Measurements from ENCODE around the gene TCEA2. TPM values are rescaled to one million over a fixed set of nuclear protein-coding genes. Genes with fewer than 3 reads are reported as not detected.
A peak's percentile ranks its signal among the peaks of the same experiment; 100 is the strongest.

TCEA2 gene
- total and polyA plus RNA-seq, 9 of the 15 experiments (the other 6 are each of a cell fraction or from before 2014, with no cell fraction given), result 1.4 to 28.7 (median 5.4) TPM

DNA sequence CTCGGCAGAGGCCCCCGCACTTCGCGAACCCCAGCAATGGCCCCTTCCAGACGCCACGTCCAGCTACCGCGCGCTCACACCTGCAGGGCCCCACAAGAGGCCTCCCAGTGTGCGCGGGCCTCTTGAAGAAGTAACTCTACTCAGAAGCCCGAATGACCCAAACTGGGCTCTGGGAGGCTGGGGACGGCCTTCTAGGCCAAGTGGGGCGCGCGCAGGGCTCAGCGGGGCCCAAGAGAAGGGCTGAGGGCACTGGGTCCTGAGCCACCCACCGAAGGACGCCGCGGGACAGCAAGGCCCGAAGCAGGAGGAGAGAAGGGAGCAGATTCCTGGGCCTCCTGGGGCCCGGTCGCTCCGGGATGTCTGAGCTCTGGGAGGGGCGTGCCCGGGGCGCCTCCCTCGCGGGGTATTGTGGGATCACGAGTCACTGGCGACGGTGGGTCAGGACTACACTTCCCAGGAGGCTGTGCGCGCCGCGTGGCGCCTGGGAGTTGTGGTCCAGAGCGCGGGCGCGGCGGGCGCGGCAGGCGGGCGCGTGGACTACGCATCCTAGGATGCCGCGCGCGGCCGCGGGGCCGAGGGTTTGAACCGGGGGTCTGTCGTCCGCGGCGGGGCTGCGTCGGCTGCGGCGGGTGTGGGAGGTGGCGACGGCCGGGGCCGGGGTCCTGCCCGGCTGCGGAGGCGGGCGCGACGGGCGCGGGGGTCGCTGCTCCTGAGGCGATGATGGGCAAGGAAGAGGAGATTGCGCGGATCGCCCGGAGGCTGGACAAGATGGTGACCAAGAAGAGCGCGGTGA lies at the start of gene TCEA2 (continued):
- TF ChIP-seq PBX2 (CRISPR knock-in tag; IDR thresholded peaks at IDR 0.05; ENCODE audit: low read depth) (no peak), PBX2 (tag; conservative IDR thresholded peaks at IDR 0.05; ENCODE audit: low read depth) (no peak), POLR2AphosphoS5 (IDR thresholded peaks at IDR 0.05; ENCODE audit: control insufficient read depth, insufficient read depth, low read depth, low read length) (peak; percentile 61), BACH1 (tag; IDR thresholded peaks at IDR 0.05) (peak; percentile 72; the same call in 1 of the 2 replicates), MBD2 (IDR thresholded peaks at IDR 0.05; ENCODE audit: borderline replicate concordance, low read depth) (peak; percentile 96), MAFK (IDR thresholded peaks at IDR 0.05; ENCODE audit: low read length) (no peak), HDAC6 (IDR thresholded peaks at IDR 0.05; ENCODE audit: low read depth, low read length) (no peak), LCOR (CRISPR knock-in tag; IDR thresholded peaks at IDR 0.05) (0 out of 2 replicates have a peak, but pooled peaks have one; percentile 45), ZNF41 (CRISPR knock-in tag; conservative IDR thresholded peaks at IDR 0.05) (peak; percentile 69; the same call in 1 of the 2 replicates), TSC22D4 (tag; IDR thresholded peaks at IDR 0.05) (no peak), NR2C2 (CRISPR knock-in tag; IDR thresholded peaks at IDR 0.05) (peak; percentile 88), NR2C2 (tag; IDR thresholded peaks at IDR 0.05) (peak; percentile 98), ZNF253 (CRISPR knock-in tag; conservative IDR thresholded peaks at IDR 0.05) (no peak), GATAD2A (IDR thresholded peaks at IDR 0.05) (no peak)
- TF ChIP-seq, protein P1, sequence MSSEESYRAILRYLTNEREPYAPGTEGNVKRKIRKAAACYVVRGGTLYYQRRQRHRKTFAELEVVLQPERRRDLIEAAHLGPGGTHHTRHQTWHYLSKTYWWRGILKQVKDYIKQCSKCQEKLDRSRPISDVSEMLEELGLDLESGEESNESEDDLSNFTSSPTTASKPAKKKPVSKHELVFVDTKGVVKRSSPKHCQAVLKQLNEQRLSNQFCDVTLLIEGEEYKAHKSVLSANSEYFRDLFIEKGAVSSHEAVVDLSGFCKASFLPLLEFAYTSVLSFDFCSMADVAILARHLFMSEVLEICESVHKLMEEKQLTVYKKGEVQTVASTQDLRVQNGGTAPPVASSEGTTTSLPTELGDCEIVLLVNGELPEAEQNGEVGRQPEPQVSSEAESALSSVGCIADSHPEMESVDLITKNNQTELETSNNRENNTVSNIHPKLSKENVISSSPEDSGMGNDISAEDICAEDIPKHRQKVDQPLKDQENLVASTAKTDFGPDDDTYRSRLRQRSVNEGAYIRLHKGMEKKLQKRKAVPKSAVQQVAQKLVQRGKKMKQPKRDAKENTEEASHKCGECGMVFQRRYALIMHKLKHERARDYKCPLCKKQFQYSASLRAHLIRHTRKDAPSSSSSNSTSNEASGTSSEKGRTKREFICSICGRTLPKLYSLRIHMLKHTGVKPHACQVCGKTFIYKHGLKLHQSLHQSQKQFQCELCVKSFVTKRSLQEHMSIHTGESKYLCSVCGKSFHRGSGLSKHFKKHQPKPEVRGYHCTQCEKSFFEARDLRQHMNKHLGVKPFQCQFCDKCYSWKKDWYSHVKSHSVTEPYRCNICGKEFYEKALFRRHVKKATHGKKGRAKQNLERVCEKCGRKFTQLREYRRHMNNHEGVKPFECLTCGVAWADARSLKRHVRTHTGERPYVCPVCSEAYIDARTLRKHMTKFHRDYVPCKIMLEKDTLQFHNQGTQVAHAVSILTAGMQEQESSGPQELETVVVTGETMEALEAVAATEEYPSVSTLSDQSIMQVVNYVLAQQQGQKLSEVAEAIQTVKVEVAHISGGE (CRISPR knock-in tag; IDR thresholded peaks at IDR 0.05), result peak in 1 of 3 experiments; percentile 88; a peak in 2 of 6 replicates
- TF ChIP-seq, protein P2, sequence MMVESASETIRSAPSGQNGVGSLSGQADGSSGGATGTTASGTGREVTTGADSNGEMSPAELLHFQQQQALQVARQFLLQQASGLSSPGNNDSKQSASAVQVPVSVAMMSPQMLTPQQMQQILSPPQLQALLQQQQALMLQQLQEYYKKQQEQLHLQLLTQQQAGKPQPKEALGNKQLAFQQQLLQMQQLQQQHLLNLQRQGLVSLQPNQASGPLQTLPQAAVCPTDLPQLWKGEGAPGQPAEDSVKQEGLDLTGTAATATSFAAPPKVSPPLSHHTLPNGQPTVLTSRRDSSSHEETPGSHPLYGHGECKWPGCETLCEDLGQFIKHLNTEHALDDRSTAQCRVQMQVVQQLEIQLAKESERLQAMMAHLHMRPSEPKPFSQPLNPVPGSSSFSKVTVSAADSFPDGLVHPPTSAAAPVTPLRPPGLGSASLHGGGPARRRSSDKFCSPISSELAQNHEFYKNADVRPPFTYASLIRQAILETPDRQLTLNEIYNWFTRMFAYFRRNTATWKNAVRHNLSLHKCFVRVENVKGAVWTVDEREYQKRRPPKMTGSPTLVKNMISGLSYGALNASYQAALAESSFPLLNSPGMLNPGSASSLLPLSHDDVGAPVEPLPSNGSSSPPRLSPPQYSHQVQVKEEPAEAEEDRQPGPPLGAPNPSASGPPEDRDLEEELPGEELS (CRISPR knock-in tag; IDR thresholded peaks at IDR 0.05; ENCODE audit: borderline replicate concordance), result no peak
- TF ChIP-seq, protein P3, sequence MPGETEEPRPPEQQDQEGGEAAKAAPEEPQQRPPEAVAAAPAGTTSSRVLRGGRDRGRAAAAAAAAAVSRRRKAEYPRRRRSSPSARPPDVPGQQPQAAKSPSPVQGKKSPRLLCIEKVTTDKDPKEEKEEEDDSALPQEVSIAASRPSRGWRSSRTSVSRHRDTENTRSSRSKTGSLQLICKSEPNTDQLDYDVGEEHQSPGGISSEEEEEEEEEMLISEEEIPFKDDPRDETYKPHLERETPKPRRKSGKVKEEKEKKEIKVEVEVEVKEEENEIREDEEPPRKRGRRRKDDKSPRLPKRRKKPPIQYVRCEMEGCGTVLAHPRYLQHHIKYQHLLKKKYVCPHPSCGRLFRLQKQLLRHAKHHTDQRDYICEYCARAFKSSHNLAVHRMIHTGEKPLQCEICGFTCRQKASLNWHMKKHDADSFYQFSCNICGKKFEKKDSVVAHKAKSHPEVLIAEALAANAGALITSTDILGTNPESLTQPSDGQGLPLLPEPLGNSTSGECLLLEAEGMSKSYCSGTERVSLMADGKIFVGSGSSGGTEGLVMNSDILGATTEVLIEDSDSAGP (CRISPR knock-in tag; IDR thresholded peaks at IDR 0.05), result 0 out of 2 replicates have a peak, but pooled peaks have one; percentile 69
